NCI-H2227 (cell line): Measurements from ENCODE around the gene IL17RC.
"Not testable (repeated sequence)": the region's sequence is repeated elsewhere in the genome, so short reads cannot be mapped to it uniquely, and the experiment has no call there.

Experiments used
- DNase-seq: peaks from one replicate; lab custom pipeline; 2025; ENCODE audit not compliant: unreplicated experiment; lab: John Stamatoyannopoulos, UW

The IL17RC gene

DNA sequence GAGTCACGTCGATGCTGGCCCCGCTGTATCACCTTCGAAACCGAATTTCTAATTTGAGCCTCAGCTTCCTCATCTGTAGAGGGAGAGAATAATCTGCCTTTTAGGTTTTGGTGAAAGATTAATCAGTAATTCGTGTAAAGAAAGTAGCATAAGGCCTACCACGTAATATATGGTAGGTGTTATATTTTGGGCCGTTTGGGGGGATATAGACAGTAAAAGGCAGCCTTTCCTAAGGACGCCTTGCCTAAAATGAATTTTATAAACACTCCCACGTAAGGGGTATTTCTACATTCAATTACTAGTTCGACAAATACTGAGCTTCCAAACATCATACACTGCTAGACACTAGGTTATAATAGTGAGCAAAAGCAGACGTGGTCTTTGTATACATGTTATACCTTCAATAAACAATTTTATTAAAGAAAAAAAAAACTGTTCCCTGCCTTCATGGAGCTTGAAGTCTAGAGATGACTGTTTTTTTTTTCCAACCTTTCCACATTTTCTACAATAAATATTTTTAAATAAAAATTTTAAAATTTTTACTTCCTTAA is 25.8 kb upstream of the IL17RC start:
- DNase-seq: no peak

DNA sequence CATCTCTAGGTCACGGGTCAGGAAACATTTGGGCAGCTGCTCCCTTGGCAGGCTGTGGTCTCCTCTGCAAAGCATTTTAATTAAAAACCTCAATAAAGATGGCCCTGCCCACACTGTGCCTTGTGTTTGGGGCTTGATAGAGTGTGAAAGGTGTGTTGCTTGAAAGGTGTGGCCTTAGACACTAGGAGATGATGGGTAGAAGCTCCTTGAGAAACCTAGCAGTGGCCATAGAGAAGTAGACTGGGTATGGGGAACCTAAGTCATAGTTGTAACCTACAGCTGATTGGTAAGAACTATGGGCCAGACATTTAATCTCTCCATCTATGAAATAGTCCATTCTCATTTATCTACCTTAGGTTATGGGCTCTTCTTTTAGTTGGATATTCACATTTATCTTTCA is 23.2 kb upstream of the IL17RC start:
- no peak for DNase-seq

- not testable (repeated sequence) for DNase-seq
These were observed 21.2 kb upstream of the IL17RC start for GRCh38 chr3:9895715-9896114.

GRCh38 chr3:9896755-9897407 is 20.0 kb upstream of the IL17RC start:
- not testable (repeated sequence) for DNase-seq

GRCh38 chr3:9897408-9898372 is 19.2 kb upstream of the IL17RC start:
- DNase-seq: no peak

DNA sequence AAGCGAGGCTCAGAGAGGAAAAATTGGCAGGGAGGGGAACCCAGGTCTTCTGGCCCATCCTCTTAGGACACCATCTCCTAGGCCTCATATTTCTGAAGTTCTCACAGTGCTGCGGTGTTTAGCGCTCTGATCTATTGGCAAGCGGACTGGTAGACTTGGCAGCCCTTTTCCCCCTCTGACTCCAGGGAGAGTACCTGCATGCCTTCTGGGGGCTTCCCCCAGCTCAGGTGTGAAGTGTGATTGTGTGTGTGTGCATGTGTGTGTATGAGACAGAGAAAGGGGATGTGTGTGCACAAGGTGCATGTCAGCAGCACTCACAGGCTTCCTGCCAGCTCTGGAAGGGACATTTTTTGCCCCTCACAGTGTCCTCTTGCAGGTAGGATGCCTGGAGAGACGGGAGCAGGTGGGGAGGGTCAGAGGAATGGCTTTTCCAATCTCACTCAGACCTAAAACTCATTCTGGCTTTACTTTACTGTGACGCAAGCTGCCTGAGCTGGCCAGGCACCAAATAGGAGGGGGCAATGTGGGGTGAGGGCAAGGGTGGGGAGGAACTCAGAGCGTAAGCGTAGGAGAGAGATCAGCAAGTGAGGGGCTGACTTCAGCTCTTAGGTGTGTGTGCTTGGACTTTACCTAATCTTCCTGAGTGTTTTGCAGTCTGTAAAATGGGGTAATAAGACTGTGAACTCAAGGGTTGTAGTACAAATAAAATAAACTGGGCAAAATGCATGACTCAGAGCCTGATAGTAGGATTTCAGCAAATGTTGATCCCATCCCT is 18.2 kb upstream of the IL17RC start:
- no peak for DNase-seq

- no peak for DNase-seq
These were observed 17.6 kb upstream of the IL17RC start for GRCh38 chr3:9899289-9899791.

GRCh38 chr3:9900965-9901415 is 15.9 kb upstream of the IL17RC start:
- not testable (repeated sequence) for DNase-seq

DNA sequence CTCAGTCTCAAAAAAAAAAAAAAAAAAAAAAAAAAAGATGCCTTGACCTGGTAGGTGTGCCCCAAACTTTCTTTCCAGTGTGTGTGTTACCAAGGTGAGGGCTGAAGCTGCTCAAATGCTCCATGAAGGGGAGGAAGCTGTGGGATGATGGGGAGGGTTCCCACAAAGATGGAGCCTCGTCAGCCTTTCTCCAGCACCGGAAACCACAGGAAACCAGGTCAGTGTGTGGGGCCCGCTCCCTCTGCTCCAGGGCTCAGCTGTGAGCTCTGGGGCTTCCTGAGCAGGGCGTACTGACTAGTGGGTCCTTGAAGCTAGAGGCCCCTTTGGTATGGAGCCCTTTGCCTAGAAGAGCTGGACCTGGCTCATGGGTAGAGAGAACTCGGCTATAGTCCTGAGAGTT is 14.9 kb upstream of the IL17RC start:
- no peak for DNase-seq

GRCh38 chr3:9902372-9903237 is 14.3 kb upstream of the IL17RC start, which contains the start of gene IL17RE:
Gene IL17RE, plus strand, starts transcription at chr3:9902848. Its CDS starts 85 bp downstream, at chr3:9902933.
- DNase-seq: no peak

DNA sequence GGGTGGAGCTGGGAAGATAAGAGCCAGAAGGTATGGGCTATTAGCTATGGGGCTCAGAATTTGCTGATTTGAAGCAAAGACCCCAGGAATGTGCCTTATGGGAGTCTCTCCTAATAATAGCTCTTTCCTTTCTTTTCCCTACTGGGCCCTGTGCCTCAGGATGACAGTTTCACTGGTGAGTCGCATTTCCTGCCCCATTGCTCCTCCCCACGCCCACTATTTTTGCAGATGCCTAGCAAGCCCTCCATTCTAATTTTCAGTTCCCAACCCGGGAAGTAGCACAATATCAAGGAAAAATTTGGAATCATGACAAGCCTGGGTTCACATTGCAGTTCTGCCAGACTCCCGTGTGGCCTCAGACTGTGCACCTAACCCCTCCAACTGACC is 13.7 kb upstream of the IL17RC start:
- no peak for DNase-seq

DNA sequence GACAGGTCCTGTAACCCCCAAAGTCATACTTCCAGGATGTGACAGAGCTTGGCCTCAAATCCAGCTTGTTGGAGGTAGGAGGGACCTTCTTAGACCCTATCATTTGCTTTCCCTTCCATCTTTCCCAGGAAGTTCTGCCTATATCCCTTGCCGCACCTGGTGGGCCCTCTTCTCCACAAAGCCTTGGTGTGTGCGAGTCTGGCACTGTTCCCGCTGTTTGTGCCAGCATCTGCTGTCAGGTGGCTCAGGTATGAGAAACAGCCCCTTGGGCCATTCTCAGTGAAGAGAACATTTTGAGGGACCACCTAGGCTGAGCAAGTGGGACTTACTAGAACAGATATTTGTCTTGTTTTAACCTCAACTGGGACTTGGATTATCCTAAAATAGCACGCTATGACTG is 13.0 kb upstream of the IL17RC start:
- no peak for DNase-seq

- DNase-seq: no peak
These were observed 10.4 kb upstream of the IL17RC start for GRCh38 chr3:9906480-9906879.

DNA sequence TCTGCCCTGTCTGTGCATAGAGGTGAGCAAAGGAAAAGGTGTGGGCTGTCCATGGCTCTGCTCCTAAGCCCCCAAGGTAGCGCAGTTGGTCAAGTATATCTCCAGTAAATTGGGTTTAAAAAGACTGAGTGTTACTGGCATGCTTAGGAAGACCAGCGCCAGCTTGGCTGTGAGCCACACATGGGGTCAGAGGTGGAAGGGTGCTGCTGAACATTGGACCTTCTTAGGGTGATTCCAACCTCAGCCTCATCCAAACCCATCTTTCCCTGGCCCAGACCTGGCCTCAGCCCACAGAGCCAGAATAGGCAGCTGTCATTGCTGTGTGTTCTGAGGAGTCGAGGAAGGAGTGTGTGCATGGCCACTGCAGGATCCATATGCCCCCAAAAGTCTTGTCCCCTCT is 8.6 kb upstream of the IL17RC start:
- no peak for DNase-seq

DNA sequence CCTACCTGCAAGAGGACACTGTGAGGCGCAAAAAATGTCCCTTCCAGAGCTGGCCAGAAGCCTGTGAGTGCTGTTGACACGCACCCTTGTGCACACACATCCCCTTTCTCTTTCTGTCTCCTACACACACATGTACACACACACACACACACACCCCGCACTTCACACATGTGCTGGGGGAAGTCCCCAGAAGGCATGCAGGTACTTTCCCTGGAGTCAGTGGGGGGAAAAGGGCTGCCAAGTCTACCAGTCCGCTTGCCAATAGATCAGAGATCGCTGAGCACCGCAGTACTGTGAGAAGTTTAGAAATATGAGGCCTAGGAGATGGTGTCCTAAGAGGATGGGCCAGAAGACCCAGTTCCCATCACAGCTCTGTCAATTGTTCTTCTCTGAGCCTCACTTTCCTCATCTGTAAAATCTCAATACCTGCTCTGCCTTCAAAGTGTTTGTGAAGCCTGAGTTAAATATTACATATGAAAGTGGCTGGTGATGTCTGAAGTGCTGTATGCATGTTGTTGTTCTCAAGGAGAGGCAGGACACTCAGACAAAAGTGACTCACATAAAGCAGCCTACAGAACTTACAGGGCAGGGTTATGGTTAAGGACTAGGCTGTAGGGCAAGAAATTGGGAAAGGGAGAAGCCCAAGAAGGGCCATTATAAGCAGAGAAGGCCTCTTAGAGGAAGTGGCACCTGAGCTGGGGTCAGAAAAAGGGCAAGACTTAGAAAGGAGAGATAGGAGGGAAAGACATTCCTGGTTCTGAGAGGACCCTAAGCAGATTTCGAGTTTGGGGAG is 7.5 kb upstream of the IL17RC start:
- no peak for DNase-seq

DNA sequence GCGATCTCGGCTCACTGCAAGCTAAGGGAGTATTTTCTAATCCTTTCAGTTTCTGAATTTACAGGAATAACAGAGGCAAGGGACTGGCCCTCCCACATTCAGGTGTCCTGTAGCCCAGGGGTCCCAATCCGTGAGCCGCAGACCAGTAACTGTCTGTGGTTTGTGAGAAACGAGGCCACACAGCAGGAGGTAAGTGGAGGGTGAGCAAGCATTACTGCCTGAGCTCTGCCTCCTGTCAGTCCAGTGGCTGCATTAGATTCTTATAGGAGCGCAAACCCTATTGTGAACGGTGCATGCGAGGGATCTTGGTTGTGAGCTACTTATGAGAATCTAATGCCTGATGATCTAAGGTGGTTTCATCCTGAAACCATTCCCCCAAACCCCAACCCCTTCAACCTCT is 5.0 kb upstream of the IL17RC start:
- no peak for DNase-seq

GRCh38 chr3:9912294-9912935 is 4.5 kb upstream of the IL17RC start:
- no peak for DNase-seq

DNA sequence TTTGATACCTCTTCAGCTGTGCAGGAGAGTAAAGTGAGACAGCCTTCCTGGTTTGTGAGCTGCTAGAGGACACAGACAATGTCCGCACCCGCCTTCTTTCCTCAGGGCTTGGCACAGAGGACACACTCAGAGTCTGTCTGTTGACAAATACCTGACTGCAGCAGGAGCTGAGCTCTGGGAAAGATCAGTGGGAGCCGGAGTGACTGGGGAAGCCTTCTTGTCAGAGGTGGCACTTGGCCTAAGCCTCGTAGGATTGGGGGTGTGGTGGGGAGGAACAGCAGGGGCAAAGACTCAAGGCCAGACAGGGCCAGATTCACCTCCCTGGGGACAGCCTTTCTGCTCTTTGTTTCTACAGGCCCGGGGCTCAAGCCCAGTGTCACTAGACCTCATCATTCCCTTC is 3.3 kb upstream of the IL17RC start:
- no peak for DNase-seq

DNA sequence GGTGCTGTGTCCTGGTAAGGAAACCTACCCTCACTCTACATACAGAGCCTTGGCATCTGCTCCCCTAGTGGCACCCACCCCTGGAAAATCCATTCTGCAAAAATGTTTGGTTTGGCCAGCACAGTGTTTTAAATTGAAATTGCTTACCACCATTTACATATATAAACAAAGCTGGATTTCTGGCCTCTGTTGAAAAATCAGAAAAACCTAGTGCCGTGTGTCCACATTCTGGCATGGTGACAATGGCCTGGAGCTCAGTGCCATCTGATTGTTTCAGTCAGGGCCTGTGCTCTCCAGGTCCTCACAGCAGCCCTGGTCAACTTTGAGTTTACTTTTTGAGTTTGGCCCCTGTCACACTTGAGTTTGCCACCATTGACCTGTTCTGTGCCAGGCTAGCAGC is 2.9 kb upstream of the IL17RC start:
- no peak for DNase-seq
